Measurements from ENCODE around the gene DCC.

The DCC gene

DNA sequence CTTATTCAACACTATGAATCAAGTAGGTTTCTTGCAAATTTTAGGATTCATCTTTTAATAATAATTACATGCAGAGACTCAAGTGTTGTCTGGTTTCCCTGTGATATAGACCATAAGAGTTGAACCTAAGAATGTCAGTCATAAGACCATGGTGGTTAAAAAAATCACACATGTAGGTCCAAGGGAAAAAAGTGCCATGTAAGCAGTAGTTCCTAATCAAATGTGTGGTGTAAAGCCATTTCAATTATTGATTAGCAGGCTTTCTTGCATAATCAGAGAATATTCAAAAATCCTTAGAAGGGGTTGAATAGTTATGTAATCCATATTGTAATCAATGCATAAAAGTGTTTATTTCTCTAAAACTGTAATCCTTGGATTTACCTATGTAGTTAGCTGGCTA lies 93.8 kb downstream of the DCC start:
- Histone ChIP-seq H3K4me3 (no peak overlapping the region), H3K27me3 (no peaks in the 10 kb centered on the region), H3K36me3 (no peaks in the 10 kb centered on the region), H3K27ac (no peak overlapping the region), H3K9me3 (no peaks in the 10 kb centered on the region), H3K4me1 (no peaks in the 10 kb centered on the region)
- no peak for TF ChIP-seq CTCF (IDR thresholded peaks at IDR 0.05)
- DNase-seq = no peak
- intact Hi-C loops (cut with DNase I; ENCODE audit: low total_unique reads) = no loop called here

DNA sequence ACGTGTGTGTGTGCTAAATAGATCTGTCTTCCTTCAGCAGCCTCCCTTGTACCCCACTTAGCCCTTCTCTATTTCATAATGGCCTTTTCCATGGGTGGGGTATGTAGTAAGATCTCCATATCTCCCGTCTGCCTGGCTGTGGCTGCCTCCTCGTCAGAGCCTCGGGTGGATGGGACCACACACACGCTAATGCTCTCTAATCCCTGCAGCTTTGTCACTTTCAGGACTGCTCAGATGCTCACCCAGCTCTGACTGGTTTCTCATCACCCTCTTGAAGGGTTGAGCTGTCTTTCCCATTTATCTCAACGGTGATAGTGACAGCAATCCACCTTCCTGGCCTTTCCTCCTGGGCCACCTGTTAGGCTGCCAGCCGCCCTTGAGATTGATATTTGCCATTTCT lies 95.3 kb downstream of the DCC start:
- Histone ChIP-seq H3K4me1 (no peaks in the 10 kb centered on the region), H3K9me3 (no peaks in the 10 kb centered on the region), H3K4me3 (no peak overlapping the region), H3K27ac (no peak overlapping the region), H3K27me3 (no peaks in the 10 kb centered on the region), H3K36me3 (no peaks in the 10 kb centered on the region)
- intact Hi-C loops (cut with DNase I; ENCODE audit: low total_unique reads) = no loop called here
- TF ChIP-seq CTCF (IDR thresholded peaks at IDR 0.05) = no peak
- no peak for DNase-seq

DNA sequence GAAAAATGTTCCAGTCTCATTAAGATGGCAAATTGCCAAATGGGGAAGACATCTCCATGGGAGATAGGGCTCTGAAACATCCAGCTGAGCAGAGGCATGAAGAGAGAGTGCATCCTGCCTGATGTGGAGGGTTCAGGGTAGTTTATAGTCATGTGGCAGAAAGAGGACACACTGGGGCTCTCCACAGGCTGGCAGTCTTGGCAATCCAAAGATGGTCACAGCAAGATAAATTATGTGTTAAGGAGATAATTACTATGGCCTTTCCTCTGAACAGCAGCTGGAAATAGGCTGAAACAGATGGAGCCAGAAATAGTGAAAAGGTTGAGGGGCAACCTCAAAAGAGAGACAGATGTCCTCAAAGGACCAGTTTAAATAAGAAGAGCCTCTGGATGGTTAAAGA lies 97.2 kb downstream of the DCC start:
- H3K4me3 ChIP-seq = no peak overlapping the region
- no peaks in the 10 kb centered on the region for H3K27me3 ChIP-seq
- H3K36me3 ChIP-seq = no peaks in the 10 kb centered on the region
- no peak for TF ChIP-seq CTCF (IDR thresholded peaks at IDR 0.05)
- no peaks in the 10 kb centered on the region for H3K4me1 ChIP-seq
- no peak overlapping the region for H3K27ac ChIP-seq
- intact Hi-C loops (cut with DNase I; ENCODE audit: low total_unique reads) = no loop called here
- no peaks in the 10 kb centered on the region for H3K9me3 ChIP-seq
- no peak for DNase-seq

DNA sequence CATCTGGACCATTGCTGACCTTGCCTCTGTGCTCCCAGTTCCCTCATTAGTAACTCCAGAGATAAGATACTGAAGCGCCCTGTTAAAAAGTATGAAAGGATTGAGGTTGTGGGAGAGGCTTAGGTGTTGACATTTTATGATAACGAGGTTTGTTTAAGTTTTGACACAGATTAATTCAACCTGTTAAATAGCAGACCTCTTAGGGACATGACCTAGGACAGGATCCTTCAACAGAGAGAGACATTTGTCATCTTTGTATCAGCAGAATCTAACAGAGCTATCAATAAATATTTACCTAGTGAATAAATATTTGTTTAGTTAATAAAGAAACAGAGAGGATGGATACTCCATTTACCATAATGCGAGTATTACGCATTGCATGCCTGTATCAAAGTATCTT lies 99.5 kb downstream of the DCC start:
- intact Hi-C loops (cut with DNase I; ENCODE audit: low total_unique reads) = no loop called here
- TF ChIP-seq CTCF (IDR thresholded peaks at IDR 0.05) = no peak
- Histone ChIP-seq H3K27me3 (no peaks in the 10 kb centered on the region), H3K27ac (no peak overlapping the region), H3K4me3 (no peak overlapping the region), H3K4me1 (no peaks in the 10 kb centered on the region), H3K9me3 (no peaks in the 10 kb centered on the region), H3K36me3 (no peaks in the 10 kb centered on the region)
- DNase-seq = no peak

GRCh38 chr18:52441794-52442193 lies 101.8 kb downstream of the DCC start:
- Histone ChIP-seq H3K27me3 (no peaks in the 10 kb centered on the region), H3K36me3 (no peaks in the 10 kb centered on the region), H3K27ac (no peak overlapping the region), H3K4me3 (no peak overlapping the region), H3K9me3 (no peaks in the 10 kb centered on the region), H3K4me1 (no peaks in the 10 kb centered on the region)
- no peak for TF ChIP-seq CTCF (IDR thresholded peaks at IDR 0.05)
- intact Hi-C loops (cut with DNase I; ENCODE audit: low total_unique reads) = no loop called here
- DNase-seq = no peak

DNA sequence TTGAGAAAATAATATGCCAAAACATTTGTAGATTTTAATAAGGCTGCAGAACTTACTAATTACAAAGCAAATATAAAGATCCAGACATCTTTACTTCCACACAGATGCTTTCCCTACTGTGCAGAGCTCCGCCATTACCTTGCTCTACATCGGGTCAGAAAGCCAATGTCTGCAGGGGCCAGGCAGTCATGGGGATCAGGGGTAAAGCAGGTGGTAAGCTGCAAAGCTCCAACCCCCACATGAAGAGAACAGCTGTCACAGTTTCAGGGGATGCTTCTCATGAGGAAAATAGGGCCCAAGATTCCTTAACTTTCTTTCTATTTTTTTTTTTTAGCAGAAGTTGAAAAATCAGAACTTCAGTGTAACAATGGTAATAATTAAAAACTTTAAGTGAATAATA lies 102.7 kb downstream of the DCC start:
- Histone ChIP-seq H3K36me3 (no peaks in the 10 kb centered on the region), H3K4me3 (no peak overlapping the region), H3K4me1 (no peaks in the 10 kb centered on the region), H3K27me3 (no peaks in the 10 kb centered on the region), H3K27ac (no peak overlapping the region), H3K9me3 (no peaks in the 10 kb centered on the region)
- no peak for DNase-seq
- intact Hi-C loops (cut with DNase I; ENCODE audit: low total_unique reads) = no loop called here
- TF ChIP-seq CTCF (IDR thresholded peaks at IDR 0.05) = no peak

Measured in tibial artery (tissue), 4 donors.